Activated CD8-positive, alpha-beta memory T cell treated with anti-CD3 and anti-CD28 coated beads, Interleukin-2, amount 50 U/mL, for 1 hour (primary cell): ENCODE data around the gene CHKB.
"Not testable (repeated sequence)": the region's sequence is repeated elsewhere in the genome, so short reads cannot be mapped to it uniquely, and the experiment has no call there.

ENCODE experiments used
- DNase-seq: peaks from one replicate; pipeline ENCODE4 v3.0.0-alpha.2; 2020; ENCODE audit errors: extremely low read depth

CHKB gene

DNA sequence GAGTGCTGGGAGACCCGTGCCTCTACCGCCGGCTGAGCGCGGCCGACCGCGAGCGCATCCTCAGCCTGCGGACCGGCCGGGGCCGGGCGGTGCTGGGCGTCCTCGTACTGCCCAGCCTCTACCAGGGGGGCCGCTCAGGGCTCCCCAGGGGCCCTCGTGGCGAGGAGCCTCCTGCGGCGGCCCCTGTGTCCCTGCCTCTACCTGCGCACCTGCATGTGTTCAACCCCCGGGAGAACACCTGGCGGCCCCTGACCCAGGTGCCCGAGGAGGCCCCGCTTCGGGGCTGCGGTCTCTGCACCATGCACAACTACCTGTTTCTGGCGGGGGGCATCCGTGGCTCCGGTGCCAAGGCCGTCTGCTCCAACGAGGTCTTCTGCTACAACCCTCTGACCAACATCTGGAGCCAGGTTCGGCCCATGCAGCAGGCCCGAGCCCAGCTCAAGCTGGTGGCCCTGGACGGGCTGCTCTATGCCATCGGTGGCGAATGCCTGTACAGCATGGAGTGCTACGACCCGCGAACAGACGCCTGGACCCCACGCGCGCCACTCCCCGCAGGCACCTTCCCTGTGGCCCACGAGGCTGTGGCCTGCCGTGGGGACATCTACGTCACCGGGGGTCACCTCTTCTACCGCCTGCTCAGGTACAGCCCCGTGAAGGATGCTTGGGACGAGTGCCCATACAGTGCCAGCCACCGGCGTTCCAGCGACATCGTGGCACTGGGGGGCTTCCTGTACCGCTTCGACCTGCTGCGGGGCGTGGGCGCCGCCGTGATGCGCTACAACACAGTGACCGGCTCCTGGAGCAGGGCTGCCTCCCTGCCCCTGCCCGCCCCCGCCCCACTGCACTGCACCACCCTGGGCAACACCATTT is 33.5 kb downstream of the CHKB start:
- no peak for DNase-seq

DNA sequence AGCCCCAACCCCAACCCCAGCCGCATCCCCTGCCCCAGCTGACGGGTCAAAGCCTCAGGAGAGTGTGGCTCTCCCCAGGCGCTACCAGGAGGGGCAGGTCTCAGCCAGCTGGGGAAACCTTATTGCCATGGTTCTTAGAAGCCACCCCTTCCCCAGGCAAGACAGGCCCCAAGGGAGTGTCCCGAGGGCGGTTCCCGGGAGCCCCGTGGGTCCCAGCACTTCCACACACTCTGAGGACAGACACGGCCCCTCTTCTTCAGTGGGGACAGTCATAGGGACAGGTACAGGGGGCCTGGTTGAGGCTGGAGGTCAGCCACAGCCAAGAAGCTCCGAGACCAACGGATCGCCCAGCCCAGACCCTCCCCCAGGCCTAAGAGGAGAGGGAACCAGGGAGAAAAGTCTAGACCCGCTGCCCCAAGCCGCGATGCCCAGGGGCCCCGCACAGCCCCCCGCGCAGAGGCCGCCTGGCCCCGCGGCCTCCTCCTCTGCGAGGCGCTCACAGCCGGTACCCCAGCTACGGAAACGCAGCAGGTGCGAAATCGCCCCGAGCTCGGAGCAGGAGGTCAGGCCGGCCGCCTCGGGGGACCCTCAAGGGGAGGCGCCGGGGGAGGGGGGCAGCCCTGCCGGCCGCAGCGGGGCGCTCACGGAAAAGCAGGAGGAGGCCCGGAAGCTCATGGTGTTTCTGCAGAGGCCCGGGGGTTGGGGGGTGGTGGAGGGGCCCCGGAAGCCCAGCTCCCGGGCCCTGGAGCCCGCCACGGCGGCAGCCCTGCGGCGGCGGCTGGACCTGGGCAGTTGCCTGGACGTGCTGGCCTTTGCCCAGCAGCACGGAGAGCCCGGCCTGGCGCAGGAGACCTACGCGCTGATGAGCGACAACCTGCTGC is 34.4 kb downstream of the CHKB start:
- no peak for DNase-seq

DNA sequence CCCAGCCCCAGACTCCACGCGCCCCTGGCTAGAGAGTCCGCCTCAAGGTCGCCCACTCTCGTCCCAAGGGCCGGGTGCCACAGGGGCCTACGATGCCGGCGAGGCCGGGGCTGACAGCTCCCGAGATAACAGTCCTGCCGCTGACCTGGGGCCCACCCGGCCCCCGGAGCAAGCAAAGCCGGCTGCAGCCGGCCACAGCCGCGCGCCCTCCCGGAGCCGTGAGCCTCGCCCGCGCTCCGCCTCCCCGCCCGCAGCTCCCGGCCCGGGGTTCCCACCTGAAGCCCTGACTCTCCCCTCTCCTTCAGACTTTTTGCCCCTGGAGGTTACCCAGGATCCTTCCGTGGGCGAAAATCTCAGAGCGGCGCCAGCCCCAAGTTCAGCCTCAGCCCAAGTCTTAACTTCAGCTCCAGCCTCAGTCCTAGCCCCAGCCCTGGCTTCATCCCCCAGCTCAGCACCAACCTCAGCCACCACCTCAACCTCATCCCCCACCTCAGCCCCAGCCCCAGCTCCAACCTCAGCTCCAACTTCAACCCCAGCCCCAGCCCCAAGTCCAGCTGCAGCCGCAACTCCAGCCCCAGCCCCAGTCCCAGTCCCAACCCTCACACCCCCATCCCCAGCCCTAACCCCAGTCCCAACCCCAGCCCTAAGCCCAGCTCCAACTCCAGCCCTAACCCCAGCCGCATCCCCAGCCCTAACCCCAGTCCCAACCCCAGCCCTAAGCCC is 35.2 kb downstream of the CHKB start:
- DNase-seq, result no peak

DNA sequence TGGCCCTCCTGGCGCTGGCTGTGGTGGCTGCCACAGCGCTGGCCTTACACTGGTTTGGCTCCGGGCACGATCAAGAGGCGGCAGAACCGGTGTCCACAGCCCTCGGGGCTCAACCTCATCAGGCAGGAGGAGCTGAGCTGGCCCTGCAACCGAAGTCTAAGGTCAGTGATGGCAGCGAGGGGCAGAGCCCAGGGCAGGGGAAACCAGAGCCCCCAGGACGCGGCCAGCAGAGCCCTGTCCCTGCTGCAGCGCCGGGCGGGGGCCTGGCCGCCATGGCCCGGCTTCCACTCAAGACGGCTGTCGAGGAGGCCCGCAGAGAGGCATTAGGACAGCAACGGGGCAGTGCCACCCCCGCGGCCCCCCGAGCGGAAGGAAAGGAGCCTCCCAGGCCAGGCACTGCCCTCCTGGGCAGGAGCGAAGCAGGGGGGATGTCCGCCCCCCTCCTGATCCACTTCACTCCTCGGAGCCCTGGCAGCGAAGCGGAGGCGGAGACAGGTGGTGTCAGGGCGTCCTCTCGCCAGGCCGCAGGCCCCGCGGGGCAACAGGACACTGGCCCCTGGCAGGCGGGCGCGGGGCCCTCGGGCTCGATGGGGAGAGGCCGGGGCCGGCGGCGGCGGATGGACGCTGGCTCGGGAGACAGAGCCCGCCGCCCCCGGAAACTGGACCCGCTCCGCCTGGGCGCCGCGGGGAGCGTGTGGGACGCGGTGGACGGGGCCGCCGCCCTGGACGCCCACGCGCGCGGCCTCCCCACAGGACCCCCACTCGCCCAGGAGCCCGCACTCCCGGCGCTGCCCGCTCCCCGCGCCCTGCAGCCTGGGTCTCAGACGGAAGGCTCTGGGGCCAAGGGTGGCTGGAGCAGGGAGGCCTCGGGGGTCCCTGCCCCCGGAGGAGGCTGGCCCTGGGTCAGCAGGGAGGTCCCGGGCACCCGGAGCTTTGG is 36.1 kb downstream of the CHKB start:
- DNase-seq, result no peak

DNA sequence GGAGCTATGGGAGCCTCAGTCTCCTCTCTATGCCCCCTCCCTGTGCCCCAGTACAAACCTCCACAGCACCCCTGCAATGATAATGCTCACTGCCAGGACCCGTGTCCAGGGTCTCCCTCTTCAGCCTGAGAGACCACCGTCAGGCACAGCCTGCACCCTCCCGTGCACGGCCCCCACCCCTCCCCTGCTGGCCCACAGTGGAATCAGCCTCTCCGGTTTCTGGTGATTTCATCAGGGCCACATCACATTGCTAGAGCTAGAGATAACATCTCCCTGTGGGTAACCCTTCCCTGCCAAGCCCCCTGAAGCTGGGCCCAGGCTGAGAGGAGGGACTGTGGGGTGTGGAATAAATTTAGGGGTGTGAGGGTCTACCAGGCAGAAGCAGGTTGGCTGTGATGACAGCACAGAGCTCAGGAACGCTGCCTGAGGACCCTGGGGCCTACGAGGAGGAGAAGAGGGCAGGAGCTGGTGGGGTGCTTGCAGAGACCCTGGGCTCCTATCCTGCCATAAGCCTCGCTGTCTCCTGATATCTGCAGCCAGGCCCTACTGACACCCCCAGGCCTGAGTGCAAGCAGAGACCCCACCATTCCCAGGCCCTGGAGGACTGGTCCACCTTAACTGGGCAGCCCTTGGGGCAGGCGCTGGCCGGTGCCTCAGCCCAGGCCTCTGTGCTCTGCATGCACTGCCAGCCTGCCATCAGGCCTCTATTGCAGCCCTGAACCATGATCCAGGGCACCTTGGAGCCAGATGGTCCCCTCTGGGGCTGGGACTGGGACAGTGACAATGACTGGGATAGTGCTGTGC is 36.9 kb downstream of the CHKB start, which contains the start of gene KLHDC7B:
Gene KLHDC7B (plus strand): TSS at position 378 of the 804 bp plus-strand sequence. CDS start 345 bp downstream, at position 723.
- no peak for DNase-seq

DNA sequence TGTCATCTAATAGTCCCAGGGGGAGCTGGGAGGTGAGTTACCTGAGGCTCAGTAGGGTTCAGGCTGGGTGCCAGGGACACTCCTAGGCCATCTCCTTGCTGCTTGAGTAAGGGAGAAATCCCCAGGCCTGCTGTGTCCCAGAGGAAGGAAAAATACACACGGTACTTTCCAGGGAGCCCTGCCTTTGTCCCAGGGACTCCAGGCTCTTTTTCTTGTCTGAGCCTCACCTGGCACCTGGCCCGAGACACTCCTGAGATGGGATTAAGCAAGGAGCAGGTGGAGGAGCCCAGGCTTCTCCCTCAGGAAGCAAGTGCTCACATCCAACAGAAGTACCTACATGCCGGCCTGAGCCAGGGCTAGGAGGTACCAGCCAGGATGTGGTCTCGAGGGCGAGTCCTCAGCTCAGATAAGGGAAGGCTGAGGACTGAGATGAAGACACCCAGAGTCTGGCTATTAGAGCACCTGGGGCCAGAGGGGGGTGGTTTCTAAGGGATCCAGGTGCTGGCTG is 37.8 kb downstream of the CHKB start:
- DNase-seq, result no peak

DNA sequence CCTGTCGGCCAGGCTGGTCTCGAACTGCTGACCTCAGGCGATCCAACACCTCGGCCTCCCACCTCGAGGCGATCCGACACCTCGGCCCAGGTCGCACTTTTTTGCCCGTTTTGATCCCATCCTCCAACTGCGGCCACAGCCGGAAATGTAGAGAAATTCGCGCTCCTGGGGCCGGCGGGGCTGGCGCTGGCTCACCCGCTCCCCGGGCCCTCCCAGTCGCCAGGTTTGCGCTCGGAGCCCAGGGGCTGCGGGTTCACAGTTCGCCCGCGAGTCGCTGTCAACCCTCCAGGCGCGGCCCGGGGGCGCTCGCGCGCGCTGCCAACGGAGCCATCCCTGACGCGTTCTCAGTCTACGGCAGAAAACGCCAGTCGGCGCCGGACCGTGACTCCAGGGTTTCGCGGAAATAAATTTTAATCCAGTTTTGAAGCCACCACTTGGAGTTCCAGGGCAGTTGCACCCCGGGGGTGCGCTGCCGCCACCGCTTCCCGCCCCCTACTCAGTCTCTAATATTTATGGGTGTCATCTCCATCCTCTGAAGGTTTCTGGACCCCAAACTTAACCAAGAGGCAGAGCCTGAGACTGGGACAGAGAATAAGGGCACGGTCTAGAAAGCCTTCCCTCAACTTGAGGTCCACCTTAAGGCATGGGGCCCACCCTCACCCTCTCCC is 38.4 kb downstream of the CHKB start:
- DNase-seq, result no peak

DNA sequence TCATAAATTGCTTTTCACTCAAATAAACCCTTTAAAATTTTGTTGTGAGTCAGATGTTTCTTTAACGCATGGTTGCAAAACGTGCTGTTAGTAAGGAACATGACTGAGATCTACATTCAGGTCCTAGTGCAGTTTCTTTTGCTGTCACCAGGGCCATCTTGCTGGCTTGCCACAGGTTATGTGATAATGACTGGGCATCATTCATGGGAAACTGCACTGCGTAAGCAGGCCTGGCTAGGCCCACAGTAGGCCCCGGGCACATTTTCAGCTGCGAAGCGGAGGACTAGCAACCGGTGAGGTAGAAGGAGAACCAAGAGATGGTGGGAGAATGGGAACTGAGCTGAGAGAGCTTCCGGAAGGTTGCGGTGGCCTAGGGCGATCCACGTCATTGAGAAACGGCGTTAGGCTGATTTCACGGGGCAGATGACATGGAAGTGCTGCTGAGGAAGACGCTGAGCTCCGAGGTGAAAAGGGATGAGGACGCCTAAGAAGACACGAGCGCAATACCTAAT is 40.2 kb downstream of the CHKB start:
- no peak for DNase-seq

DNA sequence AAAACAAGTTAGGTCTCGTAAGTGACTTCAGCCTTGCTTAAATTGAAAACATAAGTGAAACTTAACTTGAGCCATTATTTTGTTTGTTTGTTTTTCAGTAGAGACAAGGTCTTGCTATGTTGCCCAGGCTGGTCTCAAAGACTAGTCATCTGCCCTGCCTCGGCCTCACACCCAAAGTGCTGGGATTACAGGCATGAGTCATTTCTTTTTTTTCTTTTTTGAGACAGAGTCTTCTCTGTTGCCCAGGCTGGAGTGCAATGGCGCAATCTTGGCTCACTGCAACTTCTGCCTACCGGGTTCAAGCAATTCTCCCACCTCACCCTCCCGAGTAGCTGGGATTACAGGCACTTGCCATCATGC is 41.0 kb downstream of the CHKB start:
- not testable (repeated sequence) for DNase-seq

DNA sequence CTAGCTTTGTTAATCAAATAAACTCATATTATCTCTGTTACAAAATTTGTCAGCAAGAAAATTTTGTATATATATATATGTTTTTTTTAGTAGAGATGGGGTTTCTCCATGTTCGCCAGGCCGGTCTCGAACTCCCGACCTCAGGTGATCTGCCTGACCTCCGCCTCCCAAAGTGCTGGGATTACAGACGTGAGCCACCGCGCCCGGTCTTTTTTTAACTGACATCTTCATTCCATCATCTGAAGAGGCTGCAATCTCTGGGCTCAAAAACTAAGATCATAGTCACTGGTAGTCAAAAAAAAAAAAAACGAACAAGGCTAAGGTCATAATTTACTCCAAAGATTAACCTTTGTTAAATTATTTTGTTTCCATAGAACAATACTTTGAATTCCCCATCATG is 42.3 kb downstream of the CHKB start:
- no peak for DNase-seq

DNA sequence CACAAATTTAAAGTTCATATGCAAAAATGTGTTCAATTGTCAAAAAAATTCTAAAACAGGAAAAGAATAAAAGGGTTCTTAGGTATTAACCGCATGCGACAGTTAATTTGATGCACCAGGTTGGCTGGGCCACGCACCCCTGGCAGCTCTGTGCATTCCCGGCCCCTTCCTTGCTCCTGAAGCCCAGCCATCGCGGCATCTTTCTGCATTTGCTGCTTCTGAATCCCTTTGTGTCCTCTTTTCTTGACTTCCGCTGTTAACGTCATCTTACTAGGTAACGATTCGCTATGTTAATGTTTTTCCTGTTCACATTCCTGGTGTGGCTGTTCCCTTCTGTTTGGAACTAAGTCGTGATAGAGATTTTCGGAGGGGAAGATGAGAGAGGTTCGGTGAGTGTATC is 44.9 kb downstream of the CHKB start:
- no peak for DNase-seq

DNA sequence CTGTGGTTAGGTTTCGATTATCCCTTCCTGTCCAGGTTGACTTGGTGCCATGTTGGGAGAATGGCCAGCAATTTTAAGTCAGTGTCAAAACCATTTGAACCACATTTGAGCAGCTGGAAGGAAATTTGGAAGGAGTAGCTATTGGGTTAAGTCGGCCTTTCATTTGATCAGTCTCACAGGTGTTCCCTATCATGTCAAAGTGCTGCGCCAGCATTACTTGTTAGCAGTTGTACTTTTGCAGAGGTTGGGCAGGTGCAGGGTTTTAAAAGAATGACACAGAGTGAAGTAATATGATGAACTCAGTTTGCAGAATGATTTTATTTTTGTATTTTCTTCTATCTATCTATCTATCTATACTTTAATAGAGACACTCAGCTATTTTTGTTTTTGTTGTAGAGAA is 46.4 kb downstream of the CHKB start:
- no peak for DNase-seq

DNA sequence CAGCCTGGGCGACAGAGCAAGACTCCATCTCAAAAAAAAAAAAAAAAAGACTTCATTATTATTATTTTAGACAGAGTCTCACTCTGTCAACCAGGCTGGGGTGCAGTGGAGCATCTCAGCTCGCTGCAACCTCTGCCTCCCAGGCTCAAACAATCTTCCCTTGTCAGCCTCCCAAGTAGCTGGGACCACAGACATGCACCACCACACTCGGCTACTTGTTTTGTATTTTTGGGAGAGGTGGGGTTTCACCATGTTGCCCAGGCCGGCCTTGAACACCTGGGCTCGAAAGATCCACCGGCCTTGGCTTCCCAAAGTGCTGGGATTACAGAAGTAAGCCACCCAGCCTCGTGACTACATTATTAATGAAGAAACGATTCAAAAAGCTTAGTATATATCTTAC is 47.5 kb downstream of the CHKB start:
- no peak for DNase-seq

DNA sequence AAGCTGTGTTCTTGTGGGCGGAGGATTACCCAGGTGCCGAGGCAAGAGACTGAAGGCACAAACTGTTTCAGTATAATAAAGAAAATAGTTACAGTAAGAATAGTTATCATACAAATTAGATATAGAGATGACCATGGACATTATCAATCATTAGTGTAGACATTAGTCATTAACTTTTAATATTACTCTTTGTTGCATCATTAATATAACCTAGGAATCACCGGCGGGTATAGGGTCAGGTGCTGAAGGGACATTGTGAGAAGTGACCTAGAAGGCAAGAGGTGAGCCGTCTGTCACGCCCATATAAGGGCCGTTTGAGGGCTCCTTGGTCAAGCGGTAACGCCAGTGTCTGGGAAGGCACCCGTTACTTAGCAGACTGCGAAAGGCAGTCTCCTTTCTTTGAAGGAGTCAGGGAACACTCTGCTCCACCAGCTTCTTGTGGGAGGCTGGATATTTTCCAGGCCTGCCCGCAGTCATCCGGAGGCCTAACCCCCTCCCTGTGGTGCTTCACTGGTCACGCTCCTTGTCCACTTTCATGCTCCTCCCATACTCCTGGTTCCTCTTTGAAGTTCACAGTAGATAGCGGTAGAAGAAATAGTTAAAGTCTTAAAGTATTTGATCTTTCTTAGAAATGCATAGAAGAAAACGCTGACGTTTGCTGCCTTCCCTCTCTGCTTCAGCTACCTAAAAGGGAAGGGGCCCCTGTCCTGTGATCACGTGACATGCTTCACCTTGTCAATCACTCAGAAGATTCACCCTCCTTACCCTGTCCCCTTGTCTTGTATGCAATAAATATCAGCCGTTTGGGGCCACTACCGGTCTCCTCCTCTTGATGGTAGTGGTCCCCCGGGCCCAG is 48.6 kb downstream of the CHKB start:
- not testable (repeated sequence) for DNase-seq

DNA sequence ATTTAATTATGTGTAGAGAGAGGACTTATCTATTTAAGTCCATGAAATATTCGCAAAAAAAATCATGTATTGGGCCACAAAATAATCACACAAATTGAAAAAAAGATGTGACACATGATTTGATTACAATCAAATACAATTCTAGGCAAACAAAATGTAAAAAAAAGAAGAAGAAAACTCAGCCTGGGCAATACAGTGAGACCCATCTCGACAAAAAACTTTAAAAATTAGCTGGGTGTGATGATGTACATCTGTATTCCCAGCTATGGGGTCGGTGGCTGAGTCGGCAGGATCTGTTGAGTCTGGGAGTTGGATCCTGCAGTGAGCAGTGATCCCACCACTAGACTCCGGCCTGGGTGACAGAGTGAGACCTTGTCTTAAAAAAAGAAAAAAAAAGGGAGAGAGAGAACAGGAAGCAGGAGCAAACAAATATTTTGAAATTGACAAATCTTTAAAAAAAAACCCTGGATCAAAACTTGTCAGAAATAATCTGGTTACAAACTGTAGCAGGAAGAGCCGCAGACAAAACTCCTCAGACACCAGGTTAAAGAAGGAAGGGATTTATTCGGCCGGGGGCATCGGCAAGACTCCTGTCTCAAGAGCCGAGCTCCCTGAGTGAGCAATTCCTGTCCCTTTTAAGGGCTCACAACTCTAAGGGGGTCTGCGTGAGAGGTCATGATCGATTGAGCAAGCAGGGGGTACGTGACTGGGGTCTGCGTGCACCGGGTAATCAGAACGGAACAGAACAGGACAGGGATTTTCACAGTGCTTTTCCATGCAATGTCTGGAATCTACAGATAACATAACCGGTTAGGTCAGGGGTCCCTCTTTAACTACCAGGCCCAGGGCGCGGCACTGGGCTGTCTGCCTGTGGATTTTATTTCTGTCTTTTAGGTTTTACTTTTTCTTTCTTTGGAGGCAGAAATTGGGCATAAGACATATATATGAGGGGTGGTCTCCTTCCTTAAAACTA is 49.5 kb downstream of the CHKB start:
- no peak for DNase-seq

DNA sequence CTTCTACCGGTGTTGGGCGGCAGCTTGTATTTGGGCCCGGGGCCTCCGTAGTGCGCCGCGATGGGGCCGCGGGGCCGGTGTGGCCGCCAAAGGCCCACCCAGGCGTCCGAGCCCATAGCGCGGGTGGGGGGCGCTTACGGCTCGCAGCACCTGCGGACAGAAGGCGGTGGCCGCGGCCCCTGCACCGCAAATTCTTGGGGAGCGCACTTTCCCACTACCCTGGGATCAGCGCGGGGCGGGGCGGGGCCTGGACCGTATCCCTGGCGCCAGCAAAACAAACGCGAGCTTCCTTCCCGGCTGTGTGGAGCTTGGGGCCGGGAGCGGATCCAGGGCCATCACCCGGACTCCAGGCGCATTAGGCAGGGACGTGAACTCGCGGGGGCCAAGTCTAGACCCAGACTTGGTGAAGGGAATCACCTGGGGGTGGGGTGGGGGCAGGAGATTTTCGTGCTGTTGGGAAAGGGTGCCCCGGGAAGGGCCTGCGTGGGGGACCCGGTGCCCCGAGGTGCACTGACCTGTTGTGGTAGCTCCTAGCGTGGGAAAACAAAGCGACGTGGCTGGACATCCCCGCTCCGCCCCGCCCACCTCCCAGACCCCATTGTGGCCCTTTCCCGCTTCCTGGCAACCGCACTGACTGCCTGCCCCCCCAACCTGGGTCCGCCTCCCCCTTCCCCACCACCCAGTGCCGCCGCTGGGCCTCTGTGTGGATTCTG is 50.5 kb downstream of the CHKB start:
- DNase-seq, result no peak
